Measurements from ENCODE around the gene ARHGAP44.

DNA sequence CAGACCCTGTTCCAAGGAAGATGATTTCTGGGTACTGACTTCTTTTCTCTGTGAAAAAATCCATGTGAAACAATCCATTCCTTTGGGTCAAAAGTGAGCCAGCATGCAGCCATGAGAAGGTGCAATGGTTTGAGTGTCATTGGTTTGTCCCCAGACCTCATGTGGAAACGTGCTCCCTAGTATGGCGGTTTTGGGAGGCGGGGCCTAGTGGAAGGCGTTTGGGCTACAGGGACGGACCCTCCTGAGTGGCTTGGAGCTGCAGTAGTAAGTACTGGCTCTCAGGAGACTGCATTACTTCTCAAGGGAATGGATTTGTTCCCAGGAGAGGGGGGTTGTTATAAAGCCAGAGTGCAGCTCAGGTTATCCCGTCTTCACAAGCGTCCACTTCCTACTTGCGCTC is 209.2 kb downstream of the ARHGAP44 start:
- TF ChIP-seq, protein P1, sequence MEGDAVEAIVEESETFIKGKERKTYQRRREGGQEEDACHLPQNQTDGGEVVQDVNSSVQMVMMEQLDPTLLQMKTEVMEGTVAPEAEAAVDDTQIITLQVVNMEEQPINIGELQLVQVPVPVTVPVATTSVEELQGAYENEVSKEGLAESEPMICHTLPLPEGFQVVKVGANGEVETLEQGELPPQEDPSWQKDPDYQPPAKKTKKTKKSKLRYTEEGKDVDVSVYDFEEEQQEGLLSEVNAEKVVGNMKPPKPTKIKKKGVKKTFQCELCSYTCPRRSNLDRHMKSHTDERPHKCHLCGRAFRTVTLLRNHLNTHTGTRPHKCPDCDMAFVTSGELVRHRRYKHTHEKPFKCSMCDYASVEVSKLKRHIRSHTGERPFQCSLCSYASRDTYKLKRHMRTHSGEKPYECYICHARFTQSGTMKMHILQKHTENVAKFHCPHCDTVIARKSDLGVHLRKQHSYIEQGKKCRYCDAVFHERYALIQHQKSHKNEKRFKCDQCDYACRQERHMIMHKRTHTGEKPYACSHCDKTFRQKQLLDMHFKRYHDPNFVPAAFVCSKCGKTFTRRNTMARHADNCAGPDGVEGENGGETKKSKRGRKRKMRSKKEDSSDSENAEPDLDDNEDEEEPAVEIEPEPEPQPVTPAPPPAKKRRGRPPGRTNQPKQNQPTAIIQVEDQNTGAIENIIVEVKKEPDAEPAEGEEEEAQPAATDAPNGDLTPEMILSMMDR (IDR thresholded peaks at IDR 0.05; ENCODE audit: borderline replicate concordance, extremely low read depth, low read length, poor library complexity, severe bottlenecking) = no peak
- TF ChIP-seq EZH2 (IDR thresholded peaks at IDR 0.05; ENCODE audit: borderline replicate concordance, low read depth, low read length, severe bottlenecking) = no peak
